ENCODE measurements around the gene OSBPL9. TPM values are rescaled to one million over a fixed set of nuclear protein-coding genes. Genes with fewer than 3 reads are reported as not detected.

OSBPL9 gene
- total RNA-seq, 1 donor from 2014 or later, result 55.8 TPM

- no peaks in the 10 kb centered on the region for H3K27me3 ChIP-seq (ENCODE audit: low read depth)
- intact Hi-C loops (cut with micrococcal nuclease), result no loop called here
- no peaks in the 10 kb centered on the region for H3K4me1 ChIP-seq
- no peaks in the 10 kb centered on the region for H3K36me3 ChIP-seq
- no peak for DNase-seq
- no peak overlapping the region for H3K27ac ChIP-seq (replicated peaks)
- H3K4me3 ChIP-seq, result no peak overlapping the region
- no peaks in the 10 kb centered on the region for H3K9me3 ChIP-seq (replicated peaks)
- TF ChIP-seq CTCF (IDR thresholded peaks at IDR 0.05; ENCODE audit: borderline replicate concordance), result no peak
Measured at GRCh38 chr1:51592711-51593110, 24.2 kb upstream of the OSBPL9 start.

- TF ChIP-seq CTCF (IDR thresholded peaks at IDR 0.05; ENCODE audit: borderline replicate concordance), result no peak
- Histone ChIP-seq H3K4me1 (no peaks in the 10 kb centered on the region), H3K27me3 (ENCODE audit: low read depth) (no peaks in the 10 kb centered on the region), H3K36me3 (no peaks in the 10 kb centered on the region), H3K9me3 (replicated peaks) (no peaks in the 10 kb centered on the region), H3K4me3 (no peak overlapping the region), H3K27ac (replicated peaks) (no peak overlapping the region)
- DNase-seq, result no peak
- intact Hi-C loops (cut with micrococcal nuclease), result no loop called here
Measured at GRCh38 chr1:51594716-51595115, 22.2 kb upstream of the OSBPL9 start.

- intact Hi-C loops (cut with micrococcal nuclease), result no loop called here
- no peaks in the 10 kb centered on the region for H3K9me3 ChIP-seq (replicated peaks)
- no peak overlapping the region for H3K27ac ChIP-seq (replicated peaks)
Measured at GRCh38 chr1:51600529-51600928, 16.4 kb upstream of the OSBPL9 start.

GRCh38 chr1:51600965-51601364 lies 15.9 kb upstream of the OSBPL9 start:
- Histone ChIP-seq H3K36me3 (no peaks in the 10 kb centered on the region), H3K9me3 (replicated peaks) (no peaks in the 10 kb centered on the region), H3K4me1 (no peaks in the 10 kb centered on the region), H3K4me3 (no peak overlapping the region), H3K27me3 (ENCODE audit: low read depth) (no peaks in the 10 kb centered on the region), H3K27ac (replicated peaks) (no peak overlapping the region)
- DNase-seq, result no peak
- intact Hi-C loops (cut with micrococcal nuclease), result no loop called here
- TF ChIP-seq CTCF (IDR thresholded peaks at IDR 0.05; ENCODE audit: borderline replicate concordance), result no peak

More at GRCh38 chr1:51600529-51600928, 16.4 kb upstream of the OSBPL9 start:
- Histone ChIP-seq H3K27me3 (ENCODE audit: low read depth) (no peaks in the 10 kb centered on the region), H3K36me3 (no peaks in the 10 kb centered on the region), H3K4me3 (no peak overlapping the region), H3K4me1 (no peaks in the 10 kb centered on the region)
- no peak for TF ChIP-seq CTCF (IDR thresholded peaks at IDR 0.05; ENCODE audit: borderline replicate concordance)
- no peak for DNase-seq

GRCh38 chr1:51605961-51606723 lies 10.8 kb upstream of the OSBPL9 start:
- no peaks in the 10 kb centered on the region for H3K27me3 ChIP-seq (ENCODE audit: low read depth)
- no peak overlapping the region for H3K27ac ChIP-seq (replicated peaks)
- intact Hi-C loops (cut with micrococcal nuclease), result no loop called here
- TF ChIP-seq CTCF (IDR thresholded peaks at IDR 0.05; ENCODE audit: borderline replicate concordance), result no peak
- no peaks in the 10 kb centered on the region for H3K36me3 ChIP-seq
- DNase-seq, result no peak
- peaks cover 4% of the 10 kb centered on the region for H3K4me1 ChIP-seq
- no peaks in the 10 kb centered on the region for H3K9me3 ChIP-seq (replicated peaks)
- no peak overlapping the region for H3K4me3 ChIP-seq
